DOHH2 (cell line): Measurements from ENCODE around the gene ACSF2.

Source experiments
- H3F3A ChIP-seq: fragments of 200-600 bp; sonication (generic), shearing (Covaris generic); 2 replicates; pipeline ENCODE4 v1.6.0; 2016; ENCODE audit warnings: antibody characterized with exemption, mild to moderate bottlenecking; ENCODE audit not compliant: control insufficient read depth, insufficient read depth
- H3K27ac ChIP-seq: fragments of 200-600 bp; sonication (generic); 2 replicates; pipeline ENCODE4 v1.5.1; 2014; ENCODE audit warnings: low read depth, mild to moderate bottlenecking, low read length, moderate library complexity
- H3K27me3 ChIP-seq: fragments of 200-600 bp; sonication (generic); 2 replicates; pipeline ENCODE4 v1.6.1; 2014; ENCODE audit warnings: mild to moderate bottlenecking, low read length, mixed read lengths; ENCODE audit not compliant: control insufficient read depth
- H3K36me3 ChIP-seq: fragments of 200-600 bp; sonication (generic); 2 replicates; pipeline ENCODE4 v1.6.1; 2014; ENCODE audit warnings: mild to moderate bottlenecking, low read length, moderate library complexity, mixed read lengths; ENCODE audit not compliant: control insufficient read depth
- H3K4me1 ChIP-seq: fragments of 200-600 bp; sonication (generic); 2 replicates; pipeline ENCODE4 v1.6.1; 2014; ENCODE audit warnings: mild to moderate bottlenecking, low read length, mixed read lengths; ENCODE audit not compliant: control insufficient read depth
- H3K4me2 ChIP-seq: fragments of 200-600 bp; sonication (generic); 2 replicates; pipeline ENCODE4 v1.6.0; 2014; ENCODE audit warnings: mild to moderate bottlenecking, low read length, moderate library complexity
- H3K4me3 ChIP-seq: fragments of 200-600 bp; sonication (generic); 2 replicates; pipeline ENCODE4 v1.5.1; 2014; ENCODE audit warnings: mild to moderate bottlenecking, low read length, mixed read lengths
- H3K79me2 ChIP-seq: fragments of 200-600 bp; sonication (generic); 2 replicates; pipeline ENCODE4 v1.6.1; 2014; ENCODE audit warnings: mild to moderate bottlenecking, low read length, mixed read lengths; ENCODE audit not compliant: control insufficient read depth
- H3K9me2 ChIP-seq: fragments of 200-600 bp; sonication (generic); replicated peaks from 2 replicates; pipeline ENCODE4 v1.6.1; 2014; ENCODE audit warnings: mild to moderate bottlenecking, low read length, mixed read lengths; ENCODE audit not compliant: control insufficient read depth
- H3K9me3 ChIP-seq: fragments of 200-600 bp; sonication (generic); 2 replicates; pipeline ENCODE4 v1.6.1; 2014; ENCODE audit warnings: antibody characterized with exemption, low read length, mixed read lengths; ENCODE audit not compliant: control insufficient read depth, insufficient read depth
- H4K20me1 ChIP-seq: fragments of 200-600 bp; sonication (generic); 2 replicates; pipeline ENCODE4 v1.6.0; 2014; ENCODE audit warnings: low read depth, mild to moderate bottlenecking, antibody characterized with exemption, low read length, moderate library complexity; ENCODE audit not compliant: control insufficient read depth, insufficient read depth
- CTCF ChIP-seq: fragments of 200-600 bp; sonication (generic); IDR thresholded peaks from one replicate; pipeline ENCODE4 v1.5.1; 2014; ENCODE audit warnings: antibody characterized with exemption, mild to moderate bottlenecking, low read depth, low read length; ENCODE audit not compliant: poor library complexity, severe bottlenecking
- EZH2phosphoT487 ChIP-seq: fragments of 200-600 bp; sonication (generic); IDR thresholded peaks from 2 replicates; pipeline ENCODE4 v1.6.1; 2017; ENCODE audit warnings: borderline replicate concordance, mild to moderate bottlenecking, antibody characterized with exemption, low read length, moderate library complexity, mixed read lengths

The ACSF2 gene

GRCh38 chr17:50452630-50453300, 26.7 kb downstream of the ACSF2 start:
- H3K9me3 ChIP-seq, result no peaks in the 10 kb centered on the region
- H3K27me3 ChIP-seq, result no peaks in the 10 kb centered on the region
- H3K4me2 ChIP-seq, result no peak overlapping the region
- no peak overlapping the region for H3K4me3 ChIP-seq
- no peak overlapping the region for H3K27ac ChIP-seq
- no peaks in the 10 kb centered on the region for H3K79me2 ChIP-seq
- no peaks in the 10 kb centered on the region for H4K20me1 ChIP-seq
- H3K9me2 ChIP-seq, result no peaks in the 10 kb centered on the region
- no peaks in the 10 kb centered on the region for H3K36me3 ChIP-seq
- TF ChIP-seq CTCF (no peak), EZH2phosphoT487 (no peak)
- no peaks in the 10 kb centered on the region for H3F3A ChIP-seq
- peaks cover 16% of the 10 kb centered on the region for H3K4me1 ChIP-seq

- H3K9me3 ChIP-seq, result no peaks in the 10 kb centered on the region
- H3K27me3 ChIP-seq, result no peaks in the 10 kb centered on the region
- no peak overlapping the region for H3K4me2 ChIP-seq
- TF ChIP-seq EZH2phosphoT487 (no peak), CTCF (no peak)
- no peak overlapping the region for H3K27ac ChIP-seq
- no peak overlapping the region for H3K4me3 ChIP-seq
- H4K20me1 ChIP-seq, result no peaks in the 10 kb centered on the region
- H3K36me3 ChIP-seq, result no peaks in the 10 kb centered on the region
- peaks cover 16% of the 10 kb centered on the region for H3K4me1 ChIP-seq
- H3K9me2 ChIP-seq, result no peaks in the 10 kb centered on the region
- H3K79me2 ChIP-seq, result no peaks in the 10 kb centered on the region
- H3F3A ChIP-seq, result no peaks in the 10 kb centered on the region
Observed at GRCh38 chr17:50453901-50454300, 27.9 kb downstream of the ACSF2 start.

- no peaks in the 10 kb centered on the region for H3K9me2 ChIP-seq
- peaks cover 9% of the 10 kb centered on the region for H3K4me1 ChIP-seq
- H3K79me2 ChIP-seq, result no peaks in the 10 kb centered on the region
- no peak for TF ChIP-seq CTCF
- TF ChIP-seq EZH2phosphoT487, result no peak
- H3K36me3 ChIP-seq, result no peaks in the 10 kb centered on the region
- no peaks in the 10 kb centered on the region for H3K27me3 ChIP-seq
- H3K9me3 ChIP-seq, result no peaks in the 10 kb centered on the region
- H3K4me3 ChIP-seq, result no peak overlapping the region
- H3K4me2 ChIP-seq, result no peak overlapping the region
- H4K20me1 ChIP-seq, result no peaks in the 10 kb centered on the region
- H3K27ac ChIP-seq, result no peak overlapping the region
- no peaks in the 10 kb centered on the region for H3F3A ChIP-seq
Observed at GRCh38 chr17:50457621-50458020, 31.6 kb downstream of the ACSF2 start.
